ENCODE data around the gene DENND11. TPM values are rescaled to one million over a fixed set of nuclear protein-coding genes. Genes with fewer than 3 reads are reported as not detected.

Gene DENND11
- total and polyA plus RNA-seq, 2 donors (not counting 3 experiments of a cell fraction or from before 2014, with no cell fraction given): 14.7 to 25.9 TPM

DNA sequence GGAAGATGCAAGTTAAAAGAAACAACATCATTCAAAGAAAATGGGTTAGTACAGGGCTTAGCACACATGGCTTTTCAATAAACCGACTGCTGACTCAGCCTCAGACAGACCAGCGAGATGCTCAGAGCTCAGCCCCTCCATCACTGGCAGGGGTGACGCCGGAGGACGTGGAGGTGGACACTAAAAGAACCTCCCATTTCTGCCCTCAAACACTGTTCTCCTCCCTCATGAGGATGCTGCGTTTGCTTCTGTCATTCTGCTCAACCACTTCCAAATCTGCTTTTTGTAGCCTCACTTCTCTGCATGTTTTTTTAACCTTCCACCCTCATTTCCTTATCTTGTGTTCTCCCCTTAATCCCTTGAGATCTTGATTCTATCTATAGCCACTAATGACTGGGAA is 15.3 kb downstream of the DENND11 start:
- Histone ChIP-seq H4K20me1 (replicated peaks; ENCODE audit: control insufficient read depth, extremely low read depth, insufficient read depth, low read length) (no peaks in the 10 kb centered on the region), H3K4me2 (ENCODE audit: insufficient read depth, low read length) (no peak overlapping the region), H3K27ac (ENCODE audit: insufficient read depth, low read depth, low read length) (no peak overlapping the region), H3K9ac (replicated peaks; ENCODE audit: extremely low read depth, insufficient read depth, low read length) (no peak overlapping the region), H3K9me3 (replicated peaks; ENCODE audit: control insufficient read depth, insufficient read depth, low read length) (no peaks in the 10 kb centered on the region), H3K9me1 (replicated peaks; ENCODE audit: control insufficient read depth, extremely low read depth, insufficient read depth, low read length) (no peaks in the 10 kb centered on the region), H3K36me3 (ENCODE audit: control insufficient read depth in 2 of 2, extremely low read depth in 1 of 2, insufficient read depth in 2 of 2, low read length in 2 of 2) (peaks cover 5 to 18% of the 10 kb centered on the region in 2 experiments), H3K79me2 (ENCODE audit: control insufficient read depth, insufficient read depth, low read length) (peaks cover 9% of the 10 kb centered on the region), H2AFZ (ENCODE audit: low read depth, low read length) (no peak overlapping the region), H3K4me3 (replicated peaks in 1 of 3; ENCODE audit: insufficient read depth in 1 of 3, low read depth in 1 of 3, low read length in 3 of 3) (no peak overlapping the region), H3K27me3 (ENCODE audit: control insufficient read depth in 2 of 2, insufficient read depth in 2 of 2, low read length in 2 of 2) (no peaks in the 10 kb centered on the region), H3K4me1 (ENCODE audit: control insufficient read depth, extremely low read depth, insufficient read depth, low read length) (peaks cover 7% of the 10 kb centered on the region)
- DNase-seq (ENCODE audit: low read depth, low spot score) (no peak), FAIRE-seq (peak; percentile 43)
- intact Hi-C loops (cut with micrococcal nuclease): no loop called here
- dilution Hi-C loops (cut with MboI; ENCODE audit: extremely low pct_ligation_motif_present, low sequenced_read_pairs): no loop called here
- ChIA-PET POLR2A (no interaction called here), CTCF (interaction anchor here (0.9 to 2.4 kb wide), 3 partner anchors 10 to 37 kb away, joined by 3 to 9 read pairs (median 7); no protein-coding TSS in a partner anchor)
- TF ChIP-seq FOS (IDR thresholded peaks at IDR 0.05; ENCODE audit: borderline replicate concordance, insufficient read depth, low read length): no peak
- TF ChIP-seq GATA2 (IDR thresholded peaks at IDR 0.05; ENCODE audit: insufficient read depth, insufficient read length, low read depth, low read length): no peak
- no peak for TF ChIP-seq POLR2AphosphoS5 (IDR thresholded peaks at IDR 0.05; ENCODE audit: insufficient read depth, low read depth, low read length)
- TF ChIP-seq MYC (IDR thresholded peaks at IDR 0.05; ENCODE audit: low read depth, low read length): no peak
- no peak for TF ChIP-seq JUN (IDR thresholded peaks at IDR 0.05; ENCODE audit: borderline replicate concordance, insufficient read depth, insufficient read length, low read depth)
- TF ChIP-seq MAX (IDR thresholded peaks at IDR 0.05; ENCODE audit: insufficient read depth, insufficient read length): no peak
- TF ChIP-seq POLR2A (IDR thresholded peaks at IDR 0.05; ENCODE audit: low read depth, low read length): no peak
- TF ChIP-seq EZH2 (IDR thresholded peaks at IDR 0.05; ENCODE audit: borderline replicate concordance, low read depth, low read length, severe bottlenecking): no peak
- TF ChIP-seq, protein P1, sequence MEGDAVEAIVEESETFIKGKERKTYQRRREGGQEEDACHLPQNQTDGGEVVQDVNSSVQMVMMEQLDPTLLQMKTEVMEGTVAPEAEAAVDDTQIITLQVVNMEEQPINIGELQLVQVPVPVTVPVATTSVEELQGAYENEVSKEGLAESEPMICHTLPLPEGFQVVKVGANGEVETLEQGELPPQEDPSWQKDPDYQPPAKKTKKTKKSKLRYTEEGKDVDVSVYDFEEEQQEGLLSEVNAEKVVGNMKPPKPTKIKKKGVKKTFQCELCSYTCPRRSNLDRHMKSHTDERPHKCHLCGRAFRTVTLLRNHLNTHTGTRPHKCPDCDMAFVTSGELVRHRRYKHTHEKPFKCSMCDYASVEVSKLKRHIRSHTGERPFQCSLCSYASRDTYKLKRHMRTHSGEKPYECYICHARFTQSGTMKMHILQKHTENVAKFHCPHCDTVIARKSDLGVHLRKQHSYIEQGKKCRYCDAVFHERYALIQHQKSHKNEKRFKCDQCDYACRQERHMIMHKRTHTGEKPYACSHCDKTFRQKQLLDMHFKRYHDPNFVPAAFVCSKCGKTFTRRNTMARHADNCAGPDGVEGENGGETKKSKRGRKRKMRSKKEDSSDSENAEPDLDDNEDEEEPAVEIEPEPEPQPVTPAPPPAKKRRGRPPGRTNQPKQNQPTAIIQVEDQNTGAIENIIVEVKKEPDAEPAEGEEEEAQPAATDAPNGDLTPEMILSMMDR (IDR thresholded peaks at IDR 0.05; ENCODE audit: extremely low read depth in 1 of 2, insufficient read depth in 1 of 2, low read depth in 1 of 2, low read length in 2 of 2): no peak
- no TSS peak for BruUV-seq (replicated peaks)
